ENCODE results near the gene CMSS1.

The CMSS1 gene

DNA sequence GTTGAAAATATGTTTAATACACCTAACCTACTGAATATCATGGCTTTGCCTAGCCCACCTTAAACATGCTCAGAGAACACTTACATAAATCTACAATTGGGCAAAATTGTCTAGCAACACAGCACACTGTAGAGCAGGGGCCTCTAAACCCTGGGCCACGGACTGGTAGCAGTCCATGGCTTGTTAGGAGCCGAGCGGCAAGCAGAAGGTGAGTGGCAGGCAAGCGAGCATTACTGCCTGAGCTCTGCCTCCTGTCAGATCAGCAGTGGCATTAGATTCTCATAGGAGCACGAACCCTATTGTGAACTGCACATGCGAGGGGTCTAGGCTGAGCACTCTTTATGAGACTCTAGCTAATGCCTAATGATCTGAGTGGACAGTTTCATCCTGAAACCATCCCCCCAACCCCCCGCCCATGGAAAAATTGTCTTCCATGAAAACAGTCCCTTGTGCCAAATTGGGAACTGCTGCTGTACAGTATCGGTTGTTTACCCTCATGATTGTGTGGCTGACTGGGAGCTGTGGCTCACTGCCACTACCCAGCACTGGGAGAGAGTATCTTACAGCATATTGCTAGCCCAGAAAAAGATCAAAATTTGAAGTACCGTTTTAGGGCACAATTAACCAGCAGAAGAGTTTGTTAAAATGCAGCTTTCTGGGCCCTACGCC, 26.1 kb downstream of the CMSS1 start:
- Histone ChIP-seq H3K27me3 (ENCODE audit: insufficient read depth, insufficient read length) (no peaks in the 10 kb centered on the region), H3K4me1 (ENCODE audit: insufficient read depth, insufficient read length) (no peaks in the 10 kb centered on the region), H3K9ac (ENCODE audit: insufficient read length, low read depth) (no peak overlapping the region), H3K4me3 (ENCODE audit: insufficient read length, low read depth) (no peak overlapping the region), H3K9me3 (ENCODE audit: insufficient read depth, low read length) (no peaks in the 10 kb centered on the region), H3K36me3 (ENCODE audit: insufficient read depth, insufficient read length, low read length) (peaks cover 2% of the 10 kb centered on the region)
- TF ChIP-seq YY1 (IDR thresholded peaks at IDR 0.05; ENCODE audit: insufficient read depth, insufficient read length) (no peak), ZNF274 (IDR thresholded peaks at IDR 0.05; ENCODE audit: low read depth, low read length) (no peak), SUZ12 (IDR thresholded peaks at IDR 0.05; ENCODE audit: extremely low read depth, insufficient read depth, insufficient read length) (no peak)
- no peak for DNase-seq (ENCODE audit: low read depth, low spot score)

DNA sequence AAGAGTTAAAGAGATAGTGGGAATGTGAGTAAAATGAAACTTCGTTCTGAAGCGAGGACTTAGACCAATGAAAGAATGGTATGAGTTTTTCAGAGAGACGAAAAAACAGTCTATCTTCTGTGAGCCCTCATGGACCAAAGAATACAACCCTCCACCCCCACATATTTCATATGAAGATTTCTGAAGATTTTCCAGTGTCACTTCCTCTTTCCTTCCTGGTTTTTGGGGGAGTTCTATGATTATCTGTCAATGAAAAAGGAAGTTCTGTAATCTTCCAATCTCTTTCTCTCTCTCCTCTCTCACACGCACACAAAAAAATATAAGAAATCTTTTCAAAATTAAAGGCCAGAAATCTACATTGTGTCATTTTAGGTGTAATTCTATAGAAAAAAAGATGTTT, 27.7 kb downstream of the CMSS1 start:
- DNase-seq (ENCODE audit: low read depth, low spot score) = no peak
- TF ChIP-seq YY1 (IDR thresholded peaks at IDR 0.05; ENCODE audit: insufficient read depth, insufficient read length) (no peak), ZNF274 (IDR thresholded peaks at IDR 0.05; ENCODE audit: low read depth, low read length) (no peak), SUZ12 (IDR thresholded peaks at IDR 0.05; ENCODE audit: extremely low read depth, insufficient read depth, insufficient read length) (no peak)
- Histone ChIP-seq H3K9me3 (ENCODE audit: insufficient read depth, low read length) (no peaks in the 10 kb centered on the region), H3K36me3 (ENCODE audit: insufficient read depth, insufficient read length, low read length) (peaks cover 7% of the 10 kb centered on the region), H3K9ac (ENCODE audit: insufficient read length, low read depth) (no peak overlapping the region), H3K4me1 (ENCODE audit: insufficient read depth, insufficient read length) (no peaks in the 10 kb centered on the region), H3K27me3 (ENCODE audit: insufficient read depth, insufficient read length) (no peaks in the 10 kb centered on the region), H3K4me3 (ENCODE audit: insufficient read length, low read depth) (no peak overlapping the region)

DNA sequence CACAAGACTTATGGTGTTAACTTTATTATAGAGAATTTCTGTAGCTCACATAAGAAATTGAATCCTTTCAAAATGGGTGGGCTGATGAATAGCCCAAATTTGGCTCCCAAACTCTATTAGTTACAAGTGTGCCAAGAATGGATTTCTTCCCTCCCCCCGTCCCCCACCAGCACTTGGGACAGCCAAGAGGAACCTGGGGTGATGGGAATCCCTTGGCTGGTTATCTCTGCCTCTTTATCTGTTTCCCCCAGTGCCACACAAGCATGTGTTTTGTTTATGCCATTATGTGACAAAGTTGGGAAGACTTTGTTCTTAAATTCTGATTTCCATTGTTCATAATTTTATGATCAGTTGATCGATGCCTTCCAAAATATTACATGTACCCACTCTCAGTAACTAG, 28.3 kb downstream of the CMSS1 start:
- TF ChIP-seq YY1 (IDR thresholded peaks at IDR 0.05; ENCODE audit: insufficient read depth, insufficient read length) (no peak), ZNF274 (IDR thresholded peaks at IDR 0.05; ENCODE audit: low read depth, low read length) (no peak), SUZ12 (IDR thresholded peaks at IDR 0.05; ENCODE audit: extremely low read depth, insufficient read depth, insufficient read length) (no peak)

DNA sequence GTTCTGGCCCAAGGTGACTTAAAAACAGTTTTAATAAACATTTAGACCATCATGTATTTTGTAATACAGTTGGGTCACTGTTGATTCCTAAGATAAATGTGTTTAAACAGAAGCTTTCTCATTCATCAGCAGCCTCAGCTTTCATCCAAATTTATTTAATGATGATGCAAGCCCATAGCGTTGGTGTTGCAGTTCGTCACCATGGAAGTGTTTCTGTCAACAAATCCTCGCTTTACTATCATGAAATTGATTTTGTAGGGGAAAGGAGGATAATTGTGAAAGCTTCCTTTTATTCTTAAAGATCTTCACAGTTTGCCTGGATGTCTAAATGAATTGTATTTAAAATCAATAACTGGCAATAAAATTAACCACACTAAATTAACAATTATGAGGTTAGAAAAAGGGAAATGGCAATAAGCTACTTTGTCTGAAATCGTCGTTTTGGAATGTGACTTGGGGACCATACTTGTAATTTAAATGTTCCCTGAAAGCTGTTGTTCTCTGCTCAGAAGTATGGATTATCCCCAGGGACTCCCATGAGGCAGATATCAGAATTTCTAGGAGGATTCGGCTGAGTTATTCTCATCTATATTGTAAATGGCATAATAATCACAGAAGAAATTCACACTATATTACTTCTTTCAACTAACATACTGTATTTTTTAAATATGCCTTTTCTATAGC, 29.0 kb downstream of the CMSS1 start:
- Histone ChIP-seq H3K4me1 (ENCODE audit: insufficient read depth, insufficient read length) (no peaks in the 10 kb centered on the region), H3K36me3 (ENCODE audit: insufficient read depth, insufficient read length, low read length) (peaks cover 7% of the 10 kb centered on the region), H3K9ac (ENCODE audit: insufficient read length, low read depth) (no peak overlapping the region), H3K9me3 (ENCODE audit: insufficient read depth, low read length) (no peaks in the 10 kb centered on the region), H3K27me3 (ENCODE audit: insufficient read depth, insufficient read length) (no peaks in the 10 kb centered on the region), H3K4me3 (ENCODE audit: insufficient read length, low read depth) (no peak overlapping the region)
- DNase-seq (ENCODE audit: low read depth, low spot score) = no peak
- TF ChIP-seq YY1 (IDR thresholded peaks at IDR 0.05; ENCODE audit: insufficient read depth, insufficient read length) (no peak), ZNF274 (IDR thresholded peaks at IDR 0.05; ENCODE audit: low read depth, low read length) (no peak), SUZ12 (IDR thresholded peaks at IDR 0.05; ENCODE audit: extremely low read depth, insufficient read depth, insufficient read length) (no peak)

More for the DNA sequence above, 28.3 kb downstream of the CMSS1 start:
- H3K27me3 ChIP-seq (ENCODE audit: insufficient read depth, insufficient read length) = no peaks in the 10 kb centered on the region
- no peak overlapping the region for H3K9ac ChIP-seq (ENCODE audit: insufficient read length, low read depth)
- peaks cover 7% of the 10 kb centered on the region for H3K36me3 ChIP-seq (ENCODE audit: insufficient read depth, insufficient read length, low read length)
- H3K9me3 ChIP-seq (ENCODE audit: insufficient read depth, low read length) = no peaks in the 10 kb centered on the region
- no peak overlapping the region for H3K4me3 ChIP-seq (ENCODE audit: insufficient read length, low read depth)
- no peak for DNase-seq (ENCODE audit: low read depth, low spot score)
- H3K4me1 ChIP-seq (ENCODE audit: insufficient read depth, insufficient read length) = no peaks in the 10 kb centered on the region

DNA sequence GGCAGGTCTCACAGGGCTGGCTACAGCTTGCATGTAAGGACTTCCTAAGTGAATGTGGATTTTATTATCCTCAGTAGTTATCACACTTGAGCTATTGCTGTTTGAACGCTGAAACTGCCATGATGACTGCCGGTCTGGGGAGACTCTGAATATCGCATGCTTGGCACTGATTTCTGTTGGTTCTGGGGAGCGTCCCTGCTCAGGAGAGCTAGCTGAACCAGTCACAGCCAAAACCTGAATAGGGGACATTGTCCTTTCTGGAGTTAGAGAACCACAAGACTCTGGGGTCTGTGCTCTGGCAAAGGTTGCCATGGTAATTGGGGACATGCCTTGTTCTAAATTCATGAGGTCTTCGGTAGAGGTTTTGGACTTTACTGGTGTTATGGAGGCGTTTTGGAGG, 30.8 kb downstream of the CMSS1 start:
- no peaks in the 10 kb centered on the region for H3K4me1 ChIP-seq (ENCODE audit: insufficient read depth, insufficient read length)
- no peaks in the 10 kb centered on the region for H3K27me3 ChIP-seq (ENCODE audit: insufficient read depth, insufficient read length)
- H3K4me3 ChIP-seq (ENCODE audit: insufficient read length, low read depth) = no peak overlapping the region
- no peak for DNase-seq (ENCODE audit: low read depth, low spot score)
- peaks cover 7% of the 10 kb centered on the region for H3K36me3 ChIP-seq (ENCODE audit: insufficient read depth, insufficient read length, low read length)
- TF ChIP-seq ZNF274 (IDR thresholded peaks at IDR 0.05; ENCODE audit: low read depth, low read length) (no peak), SUZ12 (IDR thresholded peaks at IDR 0.05; ENCODE audit: extremely low read depth, insufficient read depth, insufficient read length) (no peak), YY1 (IDR thresholded peaks at IDR 0.05; ENCODE audit: insufficient read depth, insufficient read length) (no peak)
- H3K9me3 ChIP-seq (ENCODE audit: insufficient read depth, low read length) = no peaks in the 10 kb centered on the region
- H3K9ac ChIP-seq (ENCODE audit: insufficient read length, low read depth) = no peak overlapping the region

DNA sequence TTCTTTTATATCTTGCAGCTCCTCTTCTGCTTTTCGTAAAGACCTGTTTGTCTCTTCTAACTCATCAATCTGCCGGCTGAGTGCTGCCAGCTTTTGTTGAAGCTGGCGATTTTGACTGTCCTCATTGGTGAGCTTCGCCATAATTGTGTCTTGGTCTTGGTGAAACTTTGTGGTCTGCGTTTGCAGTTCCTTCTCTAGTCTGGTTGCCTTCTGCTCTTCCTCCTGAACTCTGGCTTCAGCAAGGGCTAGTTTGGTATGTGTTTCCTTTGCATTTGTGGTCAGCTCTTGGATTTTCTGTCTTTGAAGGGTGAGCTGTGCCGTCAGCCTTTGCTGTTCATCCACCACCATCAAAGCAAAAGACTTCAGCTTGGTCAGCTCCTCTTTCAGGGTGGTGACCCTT, 32.9 kb downstream of the CMSS1 start:
- Histone ChIP-seq H3K9ac (ENCODE audit: insufficient read length, low read depth) (no peak overlapping the region), H3K27me3 (ENCODE audit: insufficient read depth, insufficient read length) (no peaks in the 10 kb centered on the region), H3K9me3 (ENCODE audit: insufficient read depth, low read length) (no peaks in the 10 kb centered on the region), H3K4me3 (ENCODE audit: insufficient read length, low read depth) (no peak overlapping the region), H3K4me1 (ENCODE audit: insufficient read depth, insufficient read length) (no peaks in the 10 kb centered on the region), H3K36me3 (ENCODE audit: insufficient read depth, insufficient read length, low read length) (peaks cover 12% of the 10 kb centered on the region)
- no peak for TF ChIP-seq ZNF274 (IDR thresholded peaks at IDR 0.05; ENCODE audit: low read depth, low read length)
- no peak for TF ChIP-seq YY1 (IDR thresholded peaks at IDR 0.05; ENCODE audit: insufficient read depth, insufficient read length)
- no peak for TF ChIP-seq SUZ12 (IDR thresholded peaks at IDR 0.05; ENCODE audit: extremely low read depth, insufficient read depth, insufficient read length)
- DNase-seq (ENCODE audit: low read depth, low spot score) = no peak

DNA sequence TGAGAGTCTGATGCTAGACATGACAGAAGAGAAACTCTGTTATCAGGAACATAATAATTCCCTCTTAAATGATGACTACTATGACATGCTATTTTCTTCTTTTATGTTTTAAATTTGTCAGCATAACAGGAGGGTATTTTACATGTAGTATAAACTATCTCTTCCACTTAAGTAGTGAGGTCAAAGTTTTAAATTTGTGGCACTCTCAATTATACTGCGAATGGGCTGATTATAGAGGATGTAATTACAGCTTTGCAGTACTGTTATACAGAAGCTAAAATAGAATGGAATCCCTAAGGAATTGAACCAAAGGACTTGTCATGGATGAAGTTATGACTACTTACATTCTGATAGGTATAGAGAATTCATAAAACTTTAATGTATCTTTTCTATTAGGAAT, 34.3 kb downstream of the CMSS1 start:
- Histone ChIP-seq H3K9ac (ENCODE audit: insufficient read length, low read depth) (no peak overlapping the region), H3K4me3 (ENCODE audit: insufficient read length, low read depth) (no peak overlapping the region), H3K9me3 (ENCODE audit: insufficient read depth, low read length) (no peaks in the 10 kb centered on the region), H3K27me3 (ENCODE audit: insufficient read depth, insufficient read length) (no peaks in the 10 kb centered on the region), H3K36me3 (ENCODE audit: insufficient read depth, insufficient read length, low read length) (peaks cover 12% of the 10 kb centered on the region), H3K4me1 (ENCODE audit: insufficient read depth, insufficient read length) (no peaks in the 10 kb centered on the region)
- no peak for DNase-seq (ENCODE audit: low read depth, low spot score)
- TF ChIP-seq YY1 (IDR thresholded peaks at IDR 0.05; ENCODE audit: insufficient read depth, insufficient read length) (no peak), ZNF274 (IDR thresholded peaks at IDR 0.05; ENCODE audit: low read depth, low read length) (no peak), SUZ12 (IDR thresholded peaks at IDR 0.05; ENCODE audit: extremely low read depth, insufficient read depth, insufficient read length) (no peak)
